ENCODE measurements around the gene CUX1. TPM values are rescaled to one million over a fixed set of nuclear protein-coding genes. Genes with fewer than 3 reads are reported as not detected.

Gene CUX1
- total and polyA plus RNA-seq, 2 donors (not counting 1 experiment from before 2014, with no cell fraction given): 10.8 to 86.5 TPM

- no peaks in the 10 kb centered on the region for H4K20me1 ChIP-seq (ENCODE audit: control insufficient read depth, insufficient read depth, low read length, poor library complexity, severe bottlenecking)
- TF ChIP-seq EZH2 (IDR thresholded peaks at IDR 0.05; ENCODE audit: borderline replicate concordance, insufficient read depth, low read depth, low read length, poor library complexity, severe bottlenecking): no peak
- no peak for TF ChIP-seq CTCF (IDR thresholded peaks at IDR 0.05)
- Mint-ChIP-seq H3K4me1 (no peaks in the 10 kb centered on the region), H3K4me3 (no peak overlapping the region), H3K9me3 (ENCODE audit: insufficient read depth) (no peaks in the 10 kb centered on the region), H3K27ac (no peak overlapping the region), H3K27me3 (no peaks in the 10 kb centered on the region)
- POLR2A ChIA-PET: no interaction called here
- ATAC-seq (ENCODE audit: low read depth): no peak
- no peaks in the 10 kb centered on the region for H3K79me2 ChIP-seq (ENCODE audit: control insufficient read depth, insufficient read depth, low read length)
- H2AFZ ChIP-seq (ENCODE audit: insufficient read depth, low read depth, low read length, poor library complexity, severe bottlenecking): no peak overlapping the region
- intact Hi-C loops (cut with micrococcal nuclease): no loop called here
- no peaks in the 10 kb centered on the region for H3K4me1 ChIP-seq (ENCODE audit: control insufficient read depth in 2 of 2, insufficient read depth in 2 of 2, low read length in 2 of 2)
- H3K4me3 ChIP-seq (ENCODE audit: control extremely low read depth in 1 of 5, extremely low read depth in 1 of 5, insufficient read depth in 1 of 5, low read depth in 2 of 5, low read length in 4 of 5): no peak overlapping the region
- DNase-seq: no peak
- peaks cover 0 to 5% of the 10 kb centered on the region in 2 experiments for H3K36me3 ChIP-seq (replicated peaks in 1 of 2; ENCODE audit: control extremely low read depth in 1 of 2, control insufficient read depth in 1 of 2, extremely low read depth in 1 of 2, insufficient read depth in 2 of 2, low read length in 1 of 2)
- H3K4me2 ChIP-seq (replicated peaks; ENCODE audit: low read depth, low read length, poor library complexity, severe bottlenecking): no peak overlapping the region
- CTCF ChIA-PET: no interaction called here
- no CpG with 5 or more reads among the region's 5 CpGs for WGBS (ENCODE audit: insufficient coverage)
- no peaks in the 10 kb centered on the region for H3K9me3 ChIP-seq (ENCODE audit: control extremely low read depth in 1 of 3, control insufficient read depth in 2 of 3, insufficient read depth in 1 of 3, low read length in 2 of 3)
- no peak overlapping the region for H3K9ac ChIP-seq (ENCODE audit: low read length)
- H3K27ac ChIP-seq (ENCODE audit: low read length in 2 of 2): no peak overlapping the region
- H3K27me3 ChIP-seq (replicated peaks in 1 of 4; ENCODE audit: control extremely low read depth in 1 of 4, control insufficient read depth in 3 of 4, insufficient read depth in 4 of 4, low read length in 3 of 4): no peaks in the 10 kb centered on the region
Measured at GRCh38 chr7:102223184-102223583, 405.8 kb downstream of the CUX1 start.

- intact Hi-C loops (cut with micrococcal nuclease): no loop called here
- WGBS (ENCODE audit: insufficient coverage): 98% methylated on average over 10 of the region's 10 CpGs
- H3K27me3 ChIP-seq (replicated peaks in 1 of 4; ENCODE audit: control extremely low read depth in 1 of 4, control insufficient read depth in 3 of 4, insufficient read depth in 4 of 4, low read length in 3 of 4): no peaks in the 10 kb centered on the region
- no peak for ATAC-seq (ENCODE audit: low read depth)
- Mint-ChIP-seq H3K4me1 (no peaks in the 10 kb centered on the region), H3K4me3 (no peak overlapping the region), H3K27ac (no peak overlapping the region), H3K27me3 (no peaks in the 10 kb centered on the region), H3K9me3 (ENCODE audit: insufficient read depth) (no peaks in the 10 kb centered on the region)
- H3K36me3 ChIP-seq (replicated peaks in 1 of 2; ENCODE audit: control extremely low read depth in 1 of 2, control insufficient read depth in 1 of 2, extremely low read depth in 1 of 2, insufficient read depth in 2 of 2, low read length in 1 of 2): peaks cover 0 to 16% of the 10 kb centered on the region in 2 experiments
- H3K9me3 ChIP-seq (ENCODE audit: control extremely low read depth in 1 of 3, control insufficient read depth in 2 of 3, insufficient read depth in 1 of 3, low read length in 2 of 3): no peaks in the 10 kb centered on the region
- DNase-seq: no peak
- no peaks in the 10 kb centered on the region for H3K4me1 ChIP-seq (ENCODE audit: control insufficient read depth in 2 of 2, insufficient read depth in 2 of 2, low read length in 2 of 2)
- no peak overlapping the region for H3K4me2 ChIP-seq (replicated peaks; ENCODE audit: low read depth, low read length, poor library complexity, severe bottlenecking)
- no peak overlapping the region for H3K27ac ChIP-seq (ENCODE audit: low read length in 2 of 2)
- H3K79me2 ChIP-seq (ENCODE audit: control insufficient read depth, insufficient read depth, low read length): no peaks in the 10 kb centered on the region
- no peaks in the 10 kb centered on the region for H4K20me1 ChIP-seq (ENCODE audit: control insufficient read depth, insufficient read depth, low read length, poor library complexity, severe bottlenecking)
- no peak overlapping the region for H3K4me3 ChIP-seq (ENCODE audit: control extremely low read depth in 1 of 5, extremely low read depth in 1 of 5, insufficient read depth in 1 of 5, low read depth in 2 of 5, low read length in 4 of 5)
- ChIA-PET POLR2A (no interaction called here), CTCF (interaction anchor here (0.6 kb wide), 1 partner anchor 8 kb away, joined by 5 read pairs; no protein-coding TSS in a partner anchor)
- H2AFZ ChIP-seq (ENCODE audit: insufficient read depth, low read depth, low read length, poor library complexity, severe bottlenecking): no peak overlapping the region
- no peak overlapping the region for H3K9ac ChIP-seq (ENCODE audit: low read length)
- TF ChIP-seq CTCF (IDR thresholded peaks at IDR 0.05): no peak
- no peak for TF ChIP-seq EZH2 (IDR thresholded peaks at IDR 0.05; ENCODE audit: borderline replicate concordance, insufficient read depth, low read depth, low read length, poor library complexity, severe bottlenecking)
Measured at GRCh38 chr7:102225025-102225424, 407.6 kb downstream of the CUX1 start.
